ENCODE measurements around the gene XYLT1.

XYLT1 gene

GRCh38 chr16:17466876-17467275 is 3.9 kb downstream of the XYLT1 start:
- H3K4me3 ChIP-seq (ENCODE audit: low read depth, low read length), result no peak overlapping the region
- no peak for DNase-seq (ENCODE audit: low read depth)
- no peak for TF ChIP-seq CTCF (IDR thresholded peaks at IDR 0.05; ENCODE audit: insufficient read depth, low read depth, low read length, missing control alignments)

GRCh38 chr16:17465460-17465859 is 5.3 kb downstream of the XYLT1 start:
- TF ChIP-seq CTCF (IDR thresholded peaks at IDR 0.05; ENCODE audit: insufficient read depth, low read depth, low read length, missing control alignments), result no peak
- DNase-seq (ENCODE audit: low read depth), result no peak
- H3K4me3 ChIP-seq (ENCODE audit: low read depth, low read length), result no peak overlapping the region

GRCh38 chr16:17463335-17463734 is 7.4 kb downstream of the XYLT1 start:
- no peak for DNase-seq (ENCODE audit: low read depth)
- no peak for TF ChIP-seq CTCF (IDR thresholded peaks at IDR 0.05; ENCODE audit: insufficient read depth, low read depth, low read length, missing control alignments)
- H3K4me3 ChIP-seq (ENCODE audit: low read depth, low read length), result no peak overlapping the region

GRCh38 chr16:17461951-17462729 is 8.6 kb downstream of the XYLT1 start:
- DNase-seq (ENCODE audit: low read depth), result peak; percentile 43
- H3K4me3 ChIP-seq (ENCODE audit: low read depth, low read length), result no peak overlapping the region
- no peak for TF ChIP-seq CTCF (IDR thresholded peaks at IDR 0.05; ENCODE audit: insufficient read depth, low read depth, low read length, missing control alignments)

- TF ChIP-seq CTCF (IDR thresholded peaks at IDR 0.05; ENCODE audit: insufficient read depth, low read depth, low read length, missing control alignments), result no peak
- no peak for DNase-seq (ENCODE audit: low read depth)
- no peak overlapping the region for H3K4me3 ChIP-seq (ENCODE audit: low read depth, low read length)
Observed at GRCh38 chr16:17460890-17461289, 9.9 kb downstream of the XYLT1 start.

GRCh38 chr16:17459903-17460521 is 10.7 kb downstream of the XYLT1 start:
- H3K4me3 ChIP-seq (ENCODE audit: low read depth, low read length), result no peak overlapping the region
- peak; percentile 55 for DNase-seq (ENCODE audit: low read depth)
- no peak for TF ChIP-seq CTCF (IDR thresholded peaks at IDR 0.05; ENCODE audit: insufficient read depth, low read depth, low read length, missing control alignments)

Data from GM12865 (cell line).